OCI-LY1 (cell line): ENCODE measurements around the gene SEMA4C.

Experiments used
- H2AFZ ChIP-seq: fragments of 200-600 bp; sonication (generic), shearing (Covaris generic); 2 replicates; pipeline ENCODE4 v1.6.0; 2014; ENCODE audit warnings: antibody characterized with exemption, mild to moderate bottlenecking, low read length
- H3F3A ChIP-seq: fragments of 200-600 bp; sonication (generic), shearing (Covaris generic); 2 replicates; pipeline ENCODE4 v1.6.0; 2014; ENCODE audit warnings: mild to moderate bottlenecking, antibody characterized with exemption, low read length, moderate library complexity; ENCODE audit not compliant: insufficient read depth
- H3K27ac ChIP-seq: fragments of 200-600 bp; sonication (generic); 2 replicates; pipeline ENCODE4 v1.5.1; 2014; ENCODE audit warnings: low read length, mixed run types, mild to moderate bottlenecking, low read depth; ENCODE audit not compliant: poor library complexity, severe bottlenecking
- H3K27me3 ChIP-seq: fragments of 200-600 bp; sonication (generic); 2 replicates; pipeline ENCODE4 v1.6.0; 2014; ENCODE audit warnings: antibody characterized with exemption, mild to moderate bottlenecking, low read length, moderate library complexity; ENCODE audit not compliant: insufficient read depth
- H3K36me3 ChIP-seq: fragments of 200-600 bp; sonication (generic); 2 replicates; pipeline ENCODE4 v1.6.1; 2014; ENCODE audit warnings: mild to moderate bottlenecking, antibody characterized with exemption, low read length, moderate library complexity, mixed read lengths; ENCODE audit not compliant: insufficient read depth
- H3K4me1 ChIP-seq: fragments of 200-600 bp; sonication (generic); 2 replicates; pipeline ENCODE4 v1.5.1; 2014; ENCODE audit warnings: mild to moderate bottlenecking, low read length, moderate library complexity; ENCODE audit not compliant: insufficient read depth, severe bottlenecking
- H3K4me2 ChIP-seq: fragments of 200-600 bp; sonication (generic), shearing (Covaris generic); 2 replicates; pipeline ENCODE4 v1.6.1; 2014; ENCODE audit warnings: low read length
- H3K4me3 ChIP-seq: fragments of 200-600 bp; sonication (generic); 2 replicates; pipeline ENCODE4 v1.5.1; 2014; ENCODE audit warnings: low read length, low read depth, mild to moderate bottlenecking, mixed read lengths; ENCODE audit not compliant: poor library complexity, severe bottlenecking
- H3K79me2 ChIP-seq: fragments of 200-600 bp; shearing (Covaris generic); 2 replicates; pipeline ENCODE4 v1.6.1; 2016; ENCODE audit warnings: mixed run types, low read length, mixed read lengths; ENCODE audit not compliant: insufficient read depth
- H3K9ac ChIP-seq: fragments of 200-600 bp; sonication (generic), shearing (Covaris generic); 2 replicates; pipeline ENCODE4 v1.6.1; 2014; ENCODE audit warnings: mild to moderate bottlenecking, low read length, mixed read lengths
- H3K9me2 ChIP-seq: fragments of 200-600 bp; sonication (generic), shearing (Covaris generic); 2 replicates; pipeline ENCODE4 v1.6.1; 2014; ENCODE audit warnings: low read depth, mild to moderate bottlenecking, low read length, mixed read lengths
- H3K9me3 ChIP-seq: fragments of 200-600 bp; shearing (Covaris generic); 2 replicates; pipeline ENCODE4 v1.6.1; 2014; ENCODE audit warnings: low read length, mixed read lengths
- H4K20me1 ChIP-seq: fragments of 200-600 bp; sonication (generic), shearing (Covaris generic); 2 replicates; pipeline ENCODE4 v1.6.0; 2016; ENCODE audit warnings: mild to moderate bottlenecking, low read length; ENCODE audit not compliant: insufficient read depth
- CTCF ChIP-seq: fragments of 200-600 bp; sonication (generic), shearing (Covaris generic); IDR thresholded peaks from 2 replicates; pipeline ENCODE4 v1.5.1; 2017; ENCODE audit warnings: mild to moderate bottlenecking, antibody characterized with exemption, low read length, moderate library complexity, mixed read lengths
- EZH2 ChIP-seq: fragments of 200-600 bp; sonication (generic), shearing (Covaris generic); IDR thresholded peaks from 2 replicates; pipeline ENCODE4 v1.8.0; 2017; ENCODE audit warnings: borderline replicate concordance, mixed run types, mild to moderate bottlenecking, antibody characterized with exemption, low read length, moderate library complexity, mixed read lengths

Gene SEMA4C

GRCh38 chr2:96811917-96812316 lies 58.0 kb downstream of the SEMA4C start:
- H3K79me2 ChIP-seq, result no peaks in the 10 kb centered on the region
- peaks cover 8% of the 10 kb centered on the region for H3K4me1 ChIP-seq
- no peak for TF ChIP-seq EZH2
- TF ChIP-seq CTCF, result no peak
- no peaks in the 10 kb centered on the region for H3F3A ChIP-seq
- H3K36me3 ChIP-seq, result no peaks in the 10 kb centered on the region
- H4K20me1 ChIP-seq, result no peaks in the 10 kb centered on the region
- H3K27ac ChIP-seq, result no peak overlapping the region
- H2AFZ ChIP-seq, result no peak overlapping the region
- H3K9me2 ChIP-seq, result no peaks in the 10 kb centered on the region
- no peaks in the 10 kb centered on the region for H3K27me3 ChIP-seq
- no peak overlapping the region for H3K4me2 ChIP-seq
- H3K9me3 ChIP-seq, result no peaks in the 10 kb centered on the region
- H3K4me3 ChIP-seq, result no peak overlapping the region
- no peak overlapping the region for H3K9ac ChIP-seq

- H4K20me1 ChIP-seq, result no peaks in the 10 kb centered on the region
- H3K9me3 ChIP-seq, result no peaks in the 10 kb centered on the region
- H3K36me3 ChIP-seq, result no peaks in the 10 kb centered on the region; the same call in 1 of the 2 replicates
- H3K4me3 ChIP-seq, result no peak overlapping the region
- no peaks in the 10 kb centered on the region for H3K79me2 ChIP-seq
- no peak overlapping the region for H3K9ac ChIP-seq
- H3K27me3 ChIP-seq, result no peaks in the 10 kb centered on the region; the same call in 1 of the 2 replicates
- H3K9me2 ChIP-seq, result no peaks in the 10 kb centered on the region
- no peak overlapping the region for H3K27ac ChIP-seq
- peaks cover 16% of the 10 kb centered on the region for H3K4me1 ChIP-seq
- H3K4me2 ChIP-seq, result no peak overlapping the region
- TF ChIP-seq CTCF (no peak), EZH2 (no peak)
- no peaks in the 10 kb centered on the region for H3F3A ChIP-seq
- no peak overlapping the region for H2AFZ ChIP-seq
Observed at GRCh38 chr2:96810783-96811192, 59.1 kb downstream of the SEMA4C start.

GRCh38 chr2:96809951-96810782 lies 59.7 kb downstream of the SEMA4C start:
- no peaks in the 10 kb centered on the region for H3K9me2 ChIP-seq
- H3K9ac ChIP-seq, result no peak overlapping the region
- no peaks in the 10 kb centered on the region; the same call in 1 of the 2 replicates for H3K27me3 ChIP-seq
- no peak overlapping the region for H3K4me2 ChIP-seq
- no peaks in the 10 kb centered on the region for H4K20me1 ChIP-seq
- H3F3A ChIP-seq, result no peaks in the 10 kb centered on the region
- no peak overlapping the region for H3K4me3 ChIP-seq
- TF ChIP-seq EZH2, result no peak
- TF ChIP-seq CTCF, result no peak
- no peaks in the 10 kb centered on the region for H3K9me3 ChIP-seq
- H3K27ac ChIP-seq, result no peak overlapping the region
- H3K79me2 ChIP-seq, result no peaks in the 10 kb centered on the region
- no peak overlapping the region for H2AFZ ChIP-seq
- peaks cover 12% of the 10 kb centered on the region for H3K4me1 ChIP-seq
- no peaks in the 10 kb centered on the region; the same call in 1 of the 2 replicates for H3K36me3 ChIP-seq
